Esophagus muscularis mucosa (tissue), 4 donors: ENCODE data around the gene LAMP5. TPM values are rescaled to one million over a fixed set of nuclear protein-coding genes. Genes with fewer than 3 reads are reported as not detected.

ENCODE experiments used
- DNase-seq: peaks from one replicate; pipeline ENCODE4 v3.0.0-alpha.2; 2017; ENCODE audit errors: extremely low spot score
- H3K27ac ChIP-seq, 4 donors: fragments of 200-600 bp; sonication (generic); replicated peaks in 1 of 4; 1 replicate in 3 of 4; 2 replicates in 1 of 4; pipeline ENCODE4 v1.5.1; 2016 to 2019; ENCODE audit warnings: mild to moderate bottlenecking in 1 of 4
- H3K27me3 ChIP-seq, 4 donors: fragments of 200-600 bp; sonication (generic); one replicate each; pipeline versions ENCODE4 v1.5.1 to v1.6.0; 2016 to 2019
- H3K36me3 ChIP-seq, 4 donors: fragments of 200-600 bp; sonication (generic); one replicate each; pipeline ENCODE4 v1.5.1; 2016 to 2019
- H3K4me1 ChIP-seq, 4 donors: fragments of 200-600 bp; sonication (generic); one replicate each; pipeline ENCODE4 v1.5.1; 2016 to 2019
- H3K4me3 ChIP-seq, 4 donors: fragments of 200-600 bp; sonication (generic); 1 replicate in 2 of 4; 2 replicates in 2 of 4; pipeline ENCODE4 v1.5.1; 2016 to 2019; ENCODE audit warnings: mild to moderate bottlenecking in 4 of 4, moderate library complexity in 1 of 4
- H3K9me3 ChIP-seq, 4 donors: fragments of 200-600 bp; sonication (generic); 1 replicate in 3 of 4; 2 replicates in 1 of 4; pipeline ENCODE4 v1.5.1; 2016 to 2019
- EP300 ChIP-seq: sonication (generic); formaldehyde crosslinking; IDR thresholded peaks from one replicate; pipeline ENCODE4 v1.6.1; 2017; ENCODE audit warnings: antibody characterized with exemption
- POLR2A ChIP-seq: fragments of 450-650 bp; IDR thresholded peaks from one replicate; pipeline ENCODE4 v1.6.1; 2017; ENCODE audit warnings: antibody characterized with exemption, moderate library complexity, mild to moderate bottlenecking, low read depth
- POLR2AphosphoS5 ChIP-seq, 2 donors: sonication (generic); formaldehyde crosslinking; IDR thresholded peaks; one replicate each; pipeline ENCODE4 v1.6.1; 2017; ENCODE audit warnings: antibody characterized with exemption in 2 of 2
- WGBS: methylation state at CpG from one replicate; pipeline ENCODE4 v1.1.5; 2018; 5-methylcytosine and 5-hydroxymethylcytosine counted together
- intact Hi-C: fragments of 100-400 bp; cut with DNase I; formaldehyde crosslinking; loops from one replicate; pipeline ENCODE4 v1.15.1; 2023
- total RNA-seq, 4 donors: library from RNA; depleted of rRNA; stranded (reverse); fragments of >200 nt; gene quantifications; one replicate each; pipeline versions ENCODE4 v1.1.0 to v1.2.1, GENCODE V29; 2016
- TF ChIP-seq, protein P1 (sequence below), 3 experiments: fragments of 200-600 bp in 2 of 3; fragments of 450-650 bp in 1 of 3; sonication (generic) in 2 of 3; IDR thresholded peaks; one replicate each; pipeline ENCODE4 v1.5.1; 2017 to 2019; ENCODE audit warnings: antibody characterized with exemption in 3 of 3, mild to moderate bottlenecking in 2 of 3, moderate library complexity in 1 of 3

LAMP5 gene
- total RNA-seq, 4 donors from 2014 or later, result 0.17 TPM; not detected in 3

DNA sequence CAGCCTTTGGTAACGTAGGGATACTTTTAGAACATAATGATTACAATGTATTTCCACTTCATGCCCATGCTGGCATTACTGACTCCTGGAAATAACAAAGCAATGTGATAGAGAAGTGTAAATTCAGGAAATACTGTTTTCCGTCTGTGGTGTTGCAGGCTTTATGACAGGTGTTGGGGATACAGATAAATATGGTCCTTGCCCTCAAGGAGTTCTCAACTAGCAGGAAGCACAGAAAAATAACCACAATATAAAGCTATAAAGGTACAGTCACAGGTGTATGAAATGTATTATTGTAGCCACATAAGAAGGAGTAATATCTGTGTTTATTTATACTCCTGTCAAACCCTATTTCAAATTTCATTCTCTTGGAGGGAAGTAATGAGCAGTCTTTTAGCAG lies 12.9 kb upstream of the LAMP5 start:
- WGBS, result 68% methylated on average over 2 of the region's 2 CpGs
- no peak for DNase-seq
- Histone ChIP-seq H3K27ac (no peak overlapping the region), H3K36me3 (no peaks in the 10 kb centered on the region), H3K4me3 (no peak overlapping the region), H3K4me1 (peaks cover 2 to 5% (median 4%) of the 10 kb centered on the region in 4 donors), H3K9me3 (no peaks in the 10 kb centered on the region), H3K27me3 (peaks cover 0 to 19% (median 7%) of the 10 kb centered on the region in 4 donors)
- intact Hi-C loops, result no loop called here
- TF ChIP-seq EP300 (no peak), POLR2A (no peak), POLR2AphosphoS5 (IDR thresholded peaks at IDR 0.05) (no peak)
- TF ChIP-seq, protein P1, sequence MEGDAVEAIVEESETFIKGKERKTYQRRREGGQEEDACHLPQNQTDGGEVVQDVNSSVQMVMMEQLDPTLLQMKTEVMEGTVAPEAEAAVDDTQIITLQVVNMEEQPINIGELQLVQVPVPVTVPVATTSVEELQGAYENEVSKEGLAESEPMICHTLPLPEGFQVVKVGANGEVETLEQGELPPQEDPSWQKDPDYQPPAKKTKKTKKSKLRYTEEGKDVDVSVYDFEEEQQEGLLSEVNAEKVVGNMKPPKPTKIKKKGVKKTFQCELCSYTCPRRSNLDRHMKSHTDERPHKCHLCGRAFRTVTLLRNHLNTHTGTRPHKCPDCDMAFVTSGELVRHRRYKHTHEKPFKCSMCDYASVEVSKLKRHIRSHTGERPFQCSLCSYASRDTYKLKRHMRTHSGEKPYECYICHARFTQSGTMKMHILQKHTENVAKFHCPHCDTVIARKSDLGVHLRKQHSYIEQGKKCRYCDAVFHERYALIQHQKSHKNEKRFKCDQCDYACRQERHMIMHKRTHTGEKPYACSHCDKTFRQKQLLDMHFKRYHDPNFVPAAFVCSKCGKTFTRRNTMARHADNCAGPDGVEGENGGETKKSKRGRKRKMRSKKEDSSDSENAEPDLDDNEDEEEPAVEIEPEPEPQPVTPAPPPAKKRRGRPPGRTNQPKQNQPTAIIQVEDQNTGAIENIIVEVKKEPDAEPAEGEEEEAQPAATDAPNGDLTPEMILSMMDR (IDR thresholded peaks at IDR 0.05), result no peak

DNA sequence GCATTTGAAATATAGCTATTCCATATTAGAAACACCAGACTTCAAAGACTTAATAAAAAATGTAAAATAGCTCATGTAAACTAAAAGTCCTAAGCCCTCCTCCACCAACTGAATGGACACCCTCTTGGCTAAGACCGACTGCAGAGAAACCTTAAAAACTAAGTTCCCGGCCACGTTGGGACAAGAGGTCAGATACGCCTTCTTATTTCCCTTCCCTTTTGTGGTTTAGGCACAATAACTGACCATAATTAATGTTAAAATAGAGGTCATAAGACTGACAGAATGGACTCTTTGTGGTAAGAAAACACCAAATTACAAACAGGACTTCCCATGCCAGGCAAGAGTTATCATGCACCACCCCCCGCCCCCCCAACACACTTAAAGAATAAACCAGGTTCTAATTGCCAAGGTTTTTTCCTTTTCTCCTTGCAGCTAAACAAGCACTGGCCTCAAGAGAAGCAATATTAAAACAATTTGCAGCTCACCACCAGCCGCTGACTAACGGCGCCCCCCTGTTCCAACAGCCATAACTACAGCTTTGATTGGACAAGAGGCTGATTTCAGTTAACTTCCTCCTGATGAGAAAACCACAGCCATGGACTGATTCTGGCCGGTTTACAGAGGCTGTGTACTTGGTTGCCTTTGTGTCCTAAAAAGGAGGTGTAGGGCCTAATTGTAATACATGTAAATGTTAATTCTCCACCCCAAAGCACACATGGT lies 10.7 kb upstream of the LAMP5 start:
- no peaks in the 10 kb centered on the region for H3K9me3 ChIP-seq
- DNase-seq, result peak; percentile 82
- no peak overlapping the region for H3K4me3 ChIP-seq
- H3K4me1 ChIP-seq, result peaks cover 4 to 27% (median 24%) of the 10 kb centered on the region in 4 donors
- peaks cover 0 to 41% (median 12%) of the 10 kb centered on the region in 4 donors for H3K27me3 ChIP-seq
- H3K27ac ChIP-seq, result no peak overlapping the region
- WGBS, result 59% methylated on average over 9 of the region's 9 CpGs
- intact Hi-C loops, result no loop called here
- TF ChIP-seq POLR2AphosphoS5 (IDR thresholded peaks at IDR 0.05) (no peak), EP300 (no peak), POLR2A (no peak)
- TF ChIP-seq, protein P1 (IDR thresholded peaks at IDR 0.05), result no peak
- H3K36me3 ChIP-seq, result no peaks in the 10 kb centered on the region

DNA sequence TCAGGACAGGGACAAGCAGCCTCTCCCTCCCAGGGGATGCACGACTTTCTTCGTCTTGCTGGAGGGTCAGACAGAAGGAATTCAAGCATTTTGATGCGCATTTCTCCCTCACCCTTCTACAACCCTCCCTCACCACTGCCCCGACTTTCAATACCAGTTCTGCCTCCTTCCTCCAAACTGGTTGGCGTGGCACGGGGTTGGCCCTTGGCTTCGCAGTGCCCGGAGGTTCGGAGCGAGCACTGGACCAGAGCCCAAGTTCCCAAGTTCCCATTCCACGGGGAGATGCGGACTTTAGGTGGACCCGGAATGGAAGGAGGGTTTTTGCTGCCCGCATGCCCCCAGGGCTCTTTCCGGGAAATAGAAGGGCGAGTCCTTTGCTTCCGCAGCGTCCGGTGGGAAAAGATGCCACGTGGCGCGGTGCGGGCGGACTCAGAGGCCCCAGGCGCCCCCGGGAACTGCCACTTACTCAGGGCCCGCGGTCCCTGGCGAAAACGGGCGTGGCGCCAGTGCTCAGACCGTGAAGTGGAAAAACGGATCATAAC lies 8.0 kb upstream of the LAMP5 start:
- H3K36me3 ChIP-seq, result no peaks in the 10 kb centered on the region
- DNase-seq, result no peak
- peak overlapping the region in 3 of 4 donors; percentile 10 to 22 (median 15) for H3K4me3 ChIP-seq
- WGBS, result 24% methylated on average over 15 of the region's 34 CpGs
- TF ChIP-seq, protein P1 (IDR thresholded peaks at IDR 0.05), result no peak
- no peak for TF ChIP-seq EP300
- H3K4me1 ChIP-seq, result peaks cover 4 to 30% (median 25%) of the 10 kb centered on the region in 4 donors
- H3K9me3 ChIP-seq, result no peaks in the 10 kb centered on the region
- no peak overlapping the region for H3K27ac ChIP-seq
- intact Hi-C loops, result no loop called here
- H3K27me3 ChIP-seq, result peaks cover 0 to 65% (median 12%) of the 10 kb centered on the region in 4 donors

- TF ChIP-seq, protein P1 (IDR thresholded peaks at IDR 0.05), result no peak
- no peak for TF ChIP-seq POLR2AphosphoS5 (IDR thresholded peaks at IDR 0.05)
- no peak for TF ChIP-seq POLR2A
- no peak for TF ChIP-seq EP300
- Histone ChIP-seq H3K27me3 (peaks cover 0 to 70% (median 12%) of the 10 kb centered on the region in 4 donors), H3K9me3 (no peaks in the 10 kb centered on the region), H3K36me3 (no peaks in the 10 kb centered on the region), H3K4me3 (peak overlapping the region in 3 of 4 donors; percentile 10 to 22 (median 15)), H3K27ac (no peak overlapping the region), H3K4me1 (peaks cover 4 to 30% (median 25%) of the 10 kb centered on the region in 4 donors)
- intact Hi-C loops, result no loop called here
- WGBS, result 20% methylated on average over 17 of the region's 31 CpGs
- no peak for DNase-seq
These were observed 7.4 kb upstream of the LAMP5 start for GRCh38 chr20:9506964-9507369.
